ENCODE results near the gene SMC4.

GRCh38 chr3:160455846-160456245 lies 56.4 kb downstream of the SMC4 start:
- TF ChIP-seq CTCF (IDR thresholded peaks at IDR 0.05) (no peak), POLR2A (IDR thresholded peaks at IDR 0.05) (no peak)

Measured in Peyer's patch (tissue), 4 donors.